ENCODE results near the gene DZIP1.

GRCh38 chr13:95659500-95659899 lies 15.0 kb upstream of the DZIP1 start:
- TF ChIP-seq USF1 (IDR thresholded peaks at IDR 0.05) = no peak
- TF ChIP-seq YY1 (IDR thresholded peaks at IDR 0.05; ENCODE audit: low read depth) = no peak
- no peak for TF ChIP-seq EGR1 (IDR thresholded peaks at IDR 0.05)
- no peak for TF ChIP-seq TEAD4 (IDR thresholded peaks at IDR 0.05)
- no peak for TF ChIP-seq CREB1 (IDR thresholded peaks at IDR 0.05; ENCODE audit: low read depth)
